HCT116 (cell line): ENCODE results near the gene ETHE1. TPM values are rescaled to one million over a fixed set of nuclear protein-coding genes. Genes with fewer than 3 reads are reported as not detected.

ENCODE experiments used
- ATAC-seq: fragments of 200-7000 bp; cut with Tn5 transposase; 2 replicates; pipeline ENCODE4 v1.9.1; 2020; ENCODE audit warnings: mild to moderate bottlenecking, moderate library complexity
- BruUV-seq: library from RNA; stranded (reverse); fragments of 400-500 nt; replicated peaks from 2 replicates; lab custom pipeline; 2021; lab: Mats Ljungman, UMichigan
- CTCF ChIA-PET: fragments of 300-600 bp; sonication (Branson Sonifier 250); formaldehyde crosslinking; loops from one replicate; lab custom pipeline; 2021; ENCODE audit warnings: antibody characterized with exemption; lab: Charles Lee
- POLR2A ChIA-PET: fragments of 300-600, 350-600 bp; sonication (Branson Sonifier 250); formaldehyde crosslinking; loops from one replicate; lab custom pipeline; 2021; ENCODE audit warnings: antibody characterized with exemption; lab: Charles Lee
- RAD21 ChIA-PET, 2 experiments: fragments of 300-600 bp; sonication (Branson Sonifier 250); formaldehyde crosslinking; loops; one replicate each; lab custom pipeline; 2023; ENCODE audit warnings: low total read pairs in 2 of 2; ENCODE audit not compliant: uncharacterized antibody in 2 of 2, unreplicated experiment in 2 of 2, low non-redundant PET in 1 of 2; lab: Charles Lee
- DNase-seq: peaks from one replicate; pipeline ENCODE4 v3.0.0-alpha.2; 2010; ENCODE audit warnings: low read depth, low spot score
- H2AFZ ChIP-seq: fragments of 200-600 bp; shearing (Covaris generic), sonication (generic); 2 replicates; pipeline ENCODE4 v1.6.1; 2017; ENCODE audit warnings: low read depth, mixed run types, mixed read lengths, antibody characterized with exemption, low read length; ENCODE audit not compliant: poor library complexity, severe bottlenecking
- H3K27ac ChIP-seq: 2 replicates; pipeline ENCODE4 v1.5.1; 2012; ENCODE audit warnings: low read depth, low read length
- H3K27me3 ChIP-seq: fragments of 200-600 bp; sonication (generic); 2 replicates; pipeline ENCODE4 v1.6.1; 2016; ENCODE audit warnings: mixed run types, low read length, mixed read lengths; ENCODE audit not compliant: insufficient read depth
- H3K36me3 ChIP-seq, 2 experiments: fragments of 200-500 bp in 1 of 2; fragments of 200-600 bp in 1 of 2; sonication (Bioruptor generic) in 1 of 2; sonication (generic) in 1 of 2; 2 replicates each; pipeline versions ENCODE4 v1.5.1 to v1.6.1; 2014 to 2016; ENCODE audit warnings: low read length in 2 of 2, inconsistent platforms in 1 of 2, mixed read lengths in 1 of 2, mixed run types in 1 of 2; ENCODE audit not compliant: insufficient read depth in 2 of 2, control insufficient read depth in 1 of 2
- H3K4me1 ChIP-seq, 2 experiments: fragments of 200-600 bp in 1 of 2; sonication (generic) in 1 of 2; 2 replicates each; pipeline versions ENCODE4 v1.5.1 to v1.6.1; 2012 to 2017; ENCODE audit warnings: low read length in 2 of 2, inconsistent platforms in 1 of 2, mild to moderate bottlenecking in 1 of 2, mixed read lengths in 1 of 2, mixed run types in 1 of 2, moderate library complexity in 1 of 2; ENCODE audit not compliant: insufficient read depth in 2 of 2, control insufficient read depth in 1 of 2
- H3K4me2 ChIP-seq: fragments of 200-600 bp; sonication (generic); 2 replicates; pipeline ENCODE4 v1.6.1; 2017; ENCODE audit warnings: mixed run types, low read length, mixed read lengths
- H3K4me3 ChIP-seq, 2 experiments: fragments of 200-600 bp in 1 of 2; sonication (generic) in 1 of 2; replicated peaks in 1 of 2; 2 replicates each; pipeline ENCODE4 v1.5.1; 2011 to 2016; ENCODE audit warnings: low read length in 2 of 2, control low read depth in 1 of 2, low read depth in 1 of 2, mild to moderate bottlenecking in 1 of 2, mixed read lengths in 1 of 2, mixed run types in 1 of 2
- H3K79me2 ChIP-seq: fragments of 200-600 bp; sonication (generic); 2 replicates; pipeline ENCODE4 v1.6.1; 2017; ENCODE audit warnings: mild to moderate bottlenecking, mixed run types, low read length, moderate library complexity, mixed read lengths; ENCODE audit not compliant: insufficient read depth
- H3K9ac ChIP-seq: fragments of 200-600 bp; sonication (generic); 2 replicates; pipeline ENCODE4 v1.6.1; 2016; ENCODE audit warnings: low read length, mixed read lengths
- H3K9me2 ChIP-seq: fragments of 200-600 bp; sonication (generic), shearing (Covaris generic); 2 replicates; pipeline ENCODE4 v1.6.1; 2017; ENCODE audit warnings: mixed run types, mild to moderate bottlenecking, moderate library complexity; ENCODE audit not compliant: insufficient read depth
- H3K9me3 ChIP-seq, 2 experiments: fragments of 200-500 bp in 1 of 2; fragments of 200-600 bp in 1 of 2; sonication (Bioruptor generic) in 1 of 2; sonication (generic) in 1 of 2; 2 replicates each; pipeline ENCODE4 v1.6.1; 2014 to 2017; ENCODE audit warnings: low read length in 2 of 2, mixed read lengths in 2 of 2, inconsistent platforms in 1 of 2, low read depth in 1 of 2, mild to moderate bottlenecking in 1 of 2, mixed run types in 1 of 2, moderate library complexity in 1 of 2; ENCODE audit not compliant: control insufficient read depth in 1 of 2, insufficient read depth in 1 of 2
- H4K20me1 ChIP-seq: fragments of 200-600 bp; sonication (generic), shearing (Covaris generic); 2 replicates; pipeline ENCODE4 v1.6.1; 2017; ENCODE audit warnings: mixed run types, mild to moderate bottlenecking, moderate library complexity; ENCODE audit not compliant: insufficient read depth
- CBX3 ChIP-seq: IDR thresholded peaks from 2 replicates; pipeline ENCODE4 v1.6.1; 2012; ENCODE audit warnings: low read depth
- CEBPB ChIP-seq: IDR thresholded peaks from 2 replicates; pipeline ENCODE4 v1.6.1; 2012; ENCODE audit warnings: low read depth
- ELF1 ChIP-seq: IDR thresholded peaks from 2 replicates; pipeline ENCODE4 v1.6.1; 2012; ENCODE audit warnings: low read depth, borderline replicate concordance
- EZH2 ChIP-seq: fragments of 200-600 bp; sonication (generic); IDR thresholded peaks from 2 replicates; pipeline ENCODE4 v1.6.1; 2017; ENCODE audit warnings: antibody characterized with exemption, mixed run types
- FOSL1 ChIP-seq: IDR thresholded peaks from 2 replicates; pipeline ENCODE4 v1.6.1; 2012; ENCODE audit warnings: low read depth
- RAD21 ChIP-seq: IDR thresholded peaks from 2 replicates; pipeline ENCODE4 v1.6.1; 2012; ENCODE audit warnings: low read depth, mild to moderate bottlenecking
- ZNF274 ChIP-seq: fragments of 200-500 bp; sonication (Bioruptor generic); IDR thresholded peaks from 2 replicates; pipeline ENCODE4 v1.6.1; 2014; ENCODE audit warnings: mild to moderate bottlenecking, low read depth, low read length, inconsistent platforms
- intact Hi-C: fragments of 100-400 bp; cut with micrococcal nuclease; formaldehyde crosslinking; loops from 2 replicates; pipeline ENCODE4 v1.10.0; 2022
- total RNA-seq: library from RNA; stranded (reverse); gene quantifications from one replicate; pipeline ENCODE4 v1.2.1, GENCODE V29; 2021; ENCODE audit not compliant: unreplicated experiment
- TF ChIP-seq, protein P1 (sequence below): IDR thresholded peaks from 2 replicates; pipeline ENCODE4 v1.6.1; 2012; ENCODE audit warnings: low read depth

Gene ETHE1
- total RNA-seq, 1 experiment from 2014 or later: 64.3 TPM

DNA sequence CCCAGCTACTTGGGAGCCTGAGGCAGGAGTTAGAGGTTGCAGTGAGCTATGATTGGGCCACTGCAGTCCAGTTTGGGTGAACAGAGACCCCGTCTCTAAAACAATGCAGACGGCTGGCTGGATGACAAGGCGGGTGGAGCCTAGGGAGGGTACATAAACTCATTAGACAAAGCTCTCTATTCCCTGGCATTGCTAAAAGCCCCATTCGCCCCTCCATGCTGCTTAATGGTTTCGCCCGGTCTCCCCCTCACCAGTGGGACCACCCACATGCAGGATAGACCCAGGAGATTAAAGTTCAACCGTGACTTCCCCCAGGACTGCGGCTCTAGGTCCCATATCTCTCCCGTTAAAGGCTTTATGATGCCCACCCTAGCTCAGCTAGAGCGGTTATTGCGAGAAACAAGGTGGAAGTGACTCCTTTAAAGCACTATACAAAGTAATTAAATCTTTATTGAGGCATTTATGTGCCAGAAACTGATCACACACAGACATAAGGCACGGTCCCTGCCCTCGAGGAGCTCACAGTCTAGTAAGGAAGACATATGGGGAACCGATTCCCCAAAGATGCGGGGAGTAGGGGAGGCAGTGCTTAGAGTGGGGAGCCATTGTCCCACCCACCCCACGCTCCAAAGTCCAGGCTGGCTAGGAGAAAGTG, 66.5 kb downstream of the ETHE1 start (continued):
- TF ChIP-seq ZNF274: no peak
- TF ChIP-seq ELF1: no peak

DNA sequence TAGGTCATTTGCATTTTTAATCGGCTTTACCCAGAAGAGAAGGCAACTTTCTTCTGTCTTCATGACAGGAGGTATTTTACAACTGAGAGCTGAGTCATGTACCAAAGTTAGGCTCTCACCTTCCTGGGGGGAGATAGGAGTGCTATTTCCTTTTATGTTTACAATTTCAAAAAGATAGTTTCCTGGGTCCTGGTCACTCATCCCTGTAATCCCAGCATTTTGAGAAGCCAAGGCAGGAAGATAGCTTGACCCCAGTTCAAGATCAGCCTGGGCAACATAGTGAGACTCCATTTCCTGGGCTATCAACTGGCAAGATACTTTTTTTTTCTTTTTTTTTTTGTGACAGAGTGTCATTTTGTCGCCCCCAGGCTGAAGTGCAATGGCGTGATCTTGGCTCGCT, 69.2 kb downstream of the ETHE1 start:
- Histone ChIP-seq H3K79me2 (no peaks in the 10 kb centered on the region), H3K4me2 (no peak overlapping the region), H3K27ac (no peak overlapping the region), H3K9me2 (no peaks in the 10 kb centered on the region), H3K36me3 (no peaks in the 10 kb centered on the region), H4K20me1 (no peaks in the 10 kb centered on the region), H3K4me3 (no peak overlapping the region), H2AFZ (no peak overlapping the region)
- POLR2A ChIA-PET: no interaction called here
- BruUV-seq: no TSS peak
- intact Hi-C loops: no loop called here
- RAD21 ChIA-PET: no interaction called here
- TF ChIP-seq, protein P1, sequence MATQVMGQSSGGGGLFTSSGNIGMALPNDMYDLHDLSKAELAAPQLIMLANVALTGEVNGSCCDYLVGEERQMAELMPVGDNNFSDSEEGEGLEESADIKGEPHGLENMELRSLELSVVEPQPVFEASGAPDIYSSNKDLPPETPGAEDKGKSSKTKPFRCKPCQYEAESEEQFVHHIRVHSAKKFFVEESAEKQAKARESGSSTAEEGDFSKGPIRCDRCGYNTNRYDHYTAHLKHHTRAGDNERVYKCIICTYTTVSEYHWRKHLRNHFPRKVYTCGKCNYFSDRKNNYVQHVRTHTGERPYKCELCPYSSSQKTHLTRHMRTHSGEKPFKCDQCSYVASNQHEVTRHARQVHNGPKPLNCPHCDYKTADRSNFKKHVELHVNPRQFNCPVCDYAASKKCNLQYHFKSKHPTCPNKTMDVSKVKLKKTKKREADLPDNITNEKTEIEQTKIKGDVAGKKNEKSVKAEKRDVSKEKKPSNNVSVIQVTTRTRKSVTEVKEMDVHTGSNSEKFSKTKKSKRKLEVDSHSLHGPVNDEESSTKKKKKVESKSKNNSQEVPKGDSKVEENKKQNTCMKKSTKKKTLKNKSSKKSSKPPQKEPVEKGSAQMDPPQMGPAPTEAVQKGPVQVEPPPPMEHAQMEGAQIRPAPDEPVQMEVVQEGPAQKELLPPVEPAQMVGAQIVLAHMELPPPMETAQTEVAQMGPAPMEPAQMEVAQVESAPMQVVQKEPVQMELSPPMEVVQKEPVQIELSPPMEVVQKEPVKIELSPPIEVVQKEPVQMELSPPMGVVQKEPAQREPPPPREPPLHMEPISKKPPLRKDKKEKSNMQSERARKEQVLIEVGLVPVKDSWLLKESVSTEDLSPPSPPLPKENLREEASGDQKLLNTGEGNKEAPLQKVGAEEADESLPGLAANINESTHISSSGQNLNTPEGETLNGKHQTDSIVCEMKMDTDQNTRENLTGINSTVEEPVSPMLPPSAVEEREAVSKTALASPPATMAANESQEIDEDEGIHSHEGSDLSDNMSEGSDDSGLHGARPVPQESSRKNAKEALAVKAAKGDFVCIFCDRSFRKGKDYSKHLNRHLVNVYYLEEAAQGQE: no peak
- no peak for TF ChIP-seq CBX3
- no peak for TF ChIP-seq EZH2
- TF ChIP-seq RAD21: no peak
- TF ChIP-seq CEBPB: no peak
- no peak for TF ChIP-seq FOSL1
- TF ChIP-seq, all 23 proteins: peak for 0
- H3K9ac ChIP-seq: no peak overlapping the region
- ATAC-seq: no peak
- DNase-seq: no peak
- no peaks in the 10 kb centered on the region; a peak in 1 of 4 replicates for H3K9me3 ChIP-seq
- no peaks in the 10 kb centered on the region for H3K27me3 ChIP-seq
- CTCF ChIA-PET: interaction anchor here (2.3 kb wide), 1 partner anchor 11 kb away, joined by 10 read pairs; no protein-coding TSS in a partner anchor
- peaks cover 2 to 3% of the 10 kb centered on the region in 2 experiments; a peak in 3 of 4 replicates for H3K4me1 ChIP-seq

Other genes starting within 250 kb of the ETHE1 start
- gene CD177, start 173.5 kb downstream of the ETHE1 start, total RNA-seq: not detected
- gene TEX101, start 112.3 kb downstream of the ETHE1 start, total RNA-seq: not detected
- gene LYPD3, start 61.6 kb downstream of the ETHE1 start, total RNA-seq: 3.6 TPM
- 15.5 TPM for gene PHLDB3, start 22.5 kb downstream of the ETHE1 start, total RNA-seq
- 1.9 TPM for gene ZNF575, start 6.0 kb upstream of the ETHE1 start, total RNA-seq
- gene XRCC1, start 48.3 kb upstream of the ETHE1 start, total RNA-seq: 37.4 TPM
- gene PINLYP, start 48.6 kb upstream of the ETHE1 start, total RNA-seq: 0.17 TPM
- 14.6 TPM for gene IRGQ, start 68.9 kb upstream of the ETHE1 start, total RNA-seq
- 11.2 TPM for gene ZNF576, start 69.4 kb upstream of the ETHE1 start, total RNA-seq
- not detected for gene SRRM5, start 84.9 kb upstream of the ETHE1 start, total RNA-seq
- 39.6 TPM for gene ZNF428, start 92.4 kb upstream of the ETHE1 start, total RNA-seq
- gene CADM4, start 112.6 kb upstream of the ETHE1 start, total RNA-seq: 28.7 TPM
- gene PLAUR, start 143.0 kb upstream of the ETHE1 start, total RNA-seq: 98.1 TPM
- not detected for gene IRGC, start 188.9 kb upstream of the ETHE1 start, total RNA-seq
- 80.2 TPM for gene SMG9, start 227.8 kb upstream of the ETHE1 start, total RNA-seq